ENCODE measurements around the gene P2RX2.

The P2RX2 gene

DNA sequence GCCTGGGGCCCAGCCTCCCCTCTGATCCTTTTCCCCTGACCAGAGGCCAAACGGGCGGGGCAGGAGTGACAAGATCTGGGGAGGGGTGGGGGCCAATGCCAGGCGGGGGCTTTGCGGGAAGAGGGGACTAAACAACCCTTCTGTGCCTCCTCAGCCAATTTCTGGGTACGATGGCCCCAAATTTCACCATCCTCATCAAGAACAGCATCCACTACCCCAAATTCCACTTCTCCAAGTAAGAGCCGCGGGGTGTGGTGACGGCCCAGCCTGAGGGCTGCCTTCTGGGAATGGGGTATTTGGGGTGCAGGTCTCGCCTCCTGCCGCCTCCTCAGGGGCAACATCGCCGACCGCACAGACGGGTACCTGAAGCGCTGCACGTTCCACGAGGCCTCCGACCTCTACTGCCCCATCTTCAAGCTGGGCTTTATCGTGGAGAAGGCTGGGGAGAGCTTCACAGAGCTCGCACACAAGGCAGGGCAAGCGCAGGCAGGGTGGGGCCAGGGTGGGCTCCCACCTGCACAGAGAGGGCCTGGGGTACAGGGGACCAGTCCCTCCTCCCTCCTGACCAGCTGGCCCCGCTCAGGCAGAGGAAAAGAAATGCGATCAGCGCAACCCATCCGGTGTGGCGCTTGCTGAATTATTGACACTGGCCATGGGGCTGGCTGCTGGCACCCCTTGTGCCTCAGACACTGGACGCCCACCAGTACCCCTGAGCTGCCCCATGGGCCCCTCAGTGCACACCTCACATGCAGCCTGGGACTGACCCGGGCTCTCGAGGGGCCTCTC, 1.7 kb downstream of the P2RX2 start:
- DNase-seq (ENCODE audit: low spot score): no peak

DNA sequence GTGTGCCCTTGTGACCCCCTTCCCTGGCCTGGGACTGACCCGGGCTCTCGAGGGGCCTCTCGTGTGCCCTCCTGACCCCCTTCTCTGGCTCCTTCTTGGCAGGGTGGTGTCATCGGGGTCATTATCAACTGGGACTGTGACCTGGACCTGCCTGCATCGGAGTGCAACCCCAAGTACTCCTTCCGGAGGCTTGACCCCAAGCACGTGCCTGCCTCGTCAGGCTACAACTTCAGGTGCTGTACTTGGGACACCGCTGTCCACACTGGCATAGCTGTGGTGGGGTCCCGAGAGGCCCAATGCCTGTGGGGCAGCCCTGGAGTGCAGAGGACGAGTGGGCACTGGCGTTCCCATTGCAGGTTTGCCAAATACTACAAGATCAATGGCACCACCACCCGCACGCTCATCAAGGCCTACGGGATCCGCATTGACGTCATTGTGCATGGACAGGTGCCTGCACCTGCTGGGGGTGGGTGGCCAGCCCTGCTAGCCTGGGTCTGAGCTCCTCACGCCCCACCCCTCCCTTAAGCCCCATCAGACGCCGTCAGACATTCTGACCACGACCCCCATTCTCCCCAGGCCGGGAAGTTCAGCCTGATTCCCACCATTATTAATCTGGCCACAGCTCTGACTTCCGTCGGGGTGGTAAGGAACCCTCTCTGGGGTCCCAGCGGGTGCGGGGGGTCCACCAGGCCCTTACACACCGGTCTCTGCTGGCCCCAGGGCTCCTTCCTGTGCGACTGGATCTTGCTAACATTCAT, 2.5 kb downstream of the P2RX2 start:
- DNase-seq (ENCODE audit: low spot score): no peak

DNA sequence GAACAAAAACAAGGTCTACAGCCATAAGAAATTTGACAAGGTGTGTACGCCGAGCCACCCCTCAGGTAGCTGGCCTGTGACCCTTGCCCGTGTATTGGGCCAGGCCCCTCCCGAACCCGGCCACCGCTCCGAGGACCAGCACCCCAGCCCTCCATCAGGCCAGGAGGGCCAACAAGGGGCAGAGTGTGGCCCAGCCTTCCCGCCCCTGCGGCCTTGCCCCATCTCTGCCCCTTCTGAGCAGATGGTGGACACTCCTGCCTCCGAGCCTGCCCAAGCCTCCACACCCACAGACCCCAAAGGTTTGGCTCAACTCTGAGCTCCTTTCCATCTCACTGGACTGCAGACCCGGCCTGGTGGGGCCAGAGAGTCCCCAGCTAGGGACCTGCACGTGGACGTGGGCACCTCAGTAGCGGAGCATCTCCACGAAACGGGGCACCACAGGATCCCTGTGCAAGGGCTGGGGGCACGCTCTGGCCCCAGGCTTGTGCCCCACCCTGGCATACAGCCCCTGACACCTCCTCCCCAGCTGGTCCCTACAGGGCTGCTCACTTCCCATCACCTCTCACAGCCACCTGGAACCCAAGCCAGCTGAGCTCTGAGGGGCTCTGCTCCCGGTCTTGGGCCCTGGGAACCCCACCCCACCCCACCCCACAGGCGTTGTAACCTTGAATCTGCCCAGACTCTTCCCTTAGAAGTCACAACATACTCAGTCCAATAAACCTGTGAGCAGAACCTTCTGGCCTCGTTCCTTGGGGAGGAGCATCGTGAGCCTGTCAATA, 3.3 kb downstream of the P2RX2 start:
- DNase-seq (ENCODE audit: low spot score): no peak

DNA sequence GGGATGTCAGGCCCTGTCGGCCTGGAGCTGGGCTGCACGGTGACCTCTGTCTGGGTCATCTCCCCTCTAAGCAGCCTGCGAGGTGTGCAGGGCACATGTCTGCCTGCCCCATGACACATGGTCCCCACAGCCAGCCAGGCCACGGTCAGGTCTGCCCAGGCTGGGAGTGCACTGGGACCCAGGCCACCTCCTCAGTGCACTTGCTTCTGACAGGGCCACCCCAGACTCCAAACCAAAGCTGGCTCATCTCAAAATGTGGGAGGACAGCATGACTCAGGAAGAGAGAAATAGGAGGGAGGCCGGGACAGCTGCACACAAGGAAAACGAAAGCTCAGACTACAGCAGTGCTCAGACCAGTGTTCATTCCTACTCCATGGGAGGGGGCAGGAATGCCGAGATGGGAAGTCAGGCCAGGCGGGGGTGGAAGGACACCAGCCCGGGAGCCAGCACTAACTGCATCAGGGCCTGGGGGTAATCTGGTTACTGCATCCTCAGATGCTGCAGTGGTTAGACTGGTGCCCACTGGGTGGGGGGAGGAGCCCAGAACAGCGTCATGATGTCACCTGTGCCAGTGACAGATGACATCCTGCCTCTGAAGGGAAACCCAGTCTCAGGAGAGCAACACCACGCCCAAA, 4.0 kb downstream of the P2RX2 start:
- DNase-seq (ENCODE audit: low spot score): no peak

DNA sequence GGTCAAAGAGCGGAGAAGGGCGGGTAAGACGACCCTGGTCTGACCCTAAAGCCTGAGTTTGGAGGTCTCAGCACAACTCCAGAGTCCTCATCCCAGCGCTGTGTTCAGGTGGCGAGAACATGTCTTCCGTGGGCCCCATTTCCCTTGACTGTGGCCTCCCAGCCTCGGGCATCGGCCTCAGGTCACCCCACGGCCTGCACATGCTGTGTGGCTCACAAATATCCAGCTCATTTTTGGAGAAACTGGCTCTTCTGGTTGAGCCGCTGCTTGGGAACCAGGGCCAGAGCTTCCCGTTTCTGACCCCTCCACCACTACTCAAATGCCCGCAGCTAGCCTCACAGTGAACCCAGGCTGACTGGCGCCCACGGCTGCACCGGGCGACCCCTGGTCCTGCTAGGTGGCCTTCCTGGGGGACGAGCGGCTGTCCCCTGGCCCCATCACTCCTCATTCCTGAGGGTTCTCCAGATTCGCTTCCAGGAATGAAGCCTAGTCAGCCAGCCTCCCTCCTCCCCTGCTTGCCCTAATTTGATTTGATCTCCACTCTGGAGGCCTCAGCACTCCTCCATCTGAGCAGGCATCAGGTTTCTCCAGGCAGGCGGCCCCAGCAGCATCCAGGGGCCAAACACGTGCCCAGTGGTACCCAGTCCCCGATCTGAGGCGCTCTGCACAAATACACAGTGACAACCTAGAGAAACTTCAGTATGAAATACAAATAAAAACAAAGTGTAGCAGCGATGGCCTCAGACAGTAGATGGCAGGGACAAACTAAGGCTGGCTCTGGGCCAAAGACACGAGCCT, 4.7 kb downstream of the P2RX2 start:
- DNase-seq (ENCODE audit: low spot score): no peak

DNA sequence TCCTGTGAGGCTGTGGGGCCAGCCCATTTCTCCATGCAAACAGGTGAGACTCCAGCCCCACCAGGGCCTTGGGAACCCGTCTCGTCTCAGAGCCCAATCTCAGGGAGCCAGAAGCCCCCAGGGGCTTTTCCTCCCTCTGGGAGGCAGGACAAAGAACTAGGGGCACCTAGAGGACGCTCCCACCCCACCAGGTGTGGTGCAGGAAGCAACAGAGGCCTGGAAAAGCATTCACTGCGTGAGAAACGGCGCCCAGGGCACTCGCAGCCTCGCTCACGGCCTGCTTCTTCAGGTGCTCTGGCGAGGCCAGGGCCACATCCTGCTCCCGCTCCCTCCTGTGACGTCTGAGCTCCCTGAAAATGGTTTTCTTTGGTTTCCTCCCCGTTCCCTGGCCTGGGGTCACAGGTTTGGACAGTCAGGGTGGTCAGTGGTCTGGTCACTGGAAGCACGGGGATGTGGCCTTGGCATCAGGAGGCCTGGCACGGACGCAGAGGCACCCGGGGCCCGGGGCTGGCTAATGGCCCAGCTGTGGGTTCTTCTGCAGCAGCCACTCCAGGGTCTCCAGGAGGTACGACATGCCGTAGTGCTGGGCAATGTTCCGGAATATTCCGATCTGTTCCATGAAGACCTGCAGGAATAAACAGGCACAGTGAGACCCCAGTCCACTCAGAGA, 5.7 kb downstream of the P2RX2 start:
- no peak for DNase-seq (ENCODE audit: low spot score)

DNA sequence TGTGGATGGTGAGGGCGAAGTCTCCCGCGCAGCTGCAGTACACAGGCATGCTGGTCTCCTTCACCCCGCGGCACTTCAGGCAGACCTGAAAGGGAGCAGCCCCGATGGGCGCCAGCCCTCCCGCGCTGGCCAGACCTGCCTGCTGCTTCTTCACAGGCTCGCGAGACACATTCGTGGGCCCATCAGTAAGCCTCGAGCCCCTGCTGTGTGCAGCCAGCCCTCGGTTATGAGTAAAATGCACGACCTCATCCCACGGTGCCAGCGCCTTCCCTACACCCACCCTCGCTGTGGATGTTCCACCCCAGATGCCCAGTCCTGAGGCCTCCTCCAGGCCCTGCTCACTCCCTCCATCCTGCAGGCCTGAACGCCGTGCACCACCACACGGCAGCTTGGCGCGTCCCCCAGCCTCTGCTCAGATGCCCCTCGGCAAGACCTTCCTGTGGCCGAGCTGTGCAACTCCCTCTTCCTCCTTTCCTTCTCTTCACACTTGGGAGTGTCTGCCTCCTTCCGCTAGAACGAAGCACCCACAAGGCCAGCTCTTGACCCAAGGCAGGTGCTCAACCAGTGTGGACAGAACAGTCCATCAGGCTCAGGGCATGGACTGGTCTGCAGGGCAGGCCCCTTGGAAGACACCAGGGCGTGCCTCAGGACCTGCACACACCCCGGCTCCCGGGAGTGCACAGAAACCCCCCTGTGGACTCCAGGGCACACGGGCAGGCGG, 6.5 kb downstream of the P2RX2 start:
- no peak for DNase-seq (ENCODE audit: low spot score)

DNA sequence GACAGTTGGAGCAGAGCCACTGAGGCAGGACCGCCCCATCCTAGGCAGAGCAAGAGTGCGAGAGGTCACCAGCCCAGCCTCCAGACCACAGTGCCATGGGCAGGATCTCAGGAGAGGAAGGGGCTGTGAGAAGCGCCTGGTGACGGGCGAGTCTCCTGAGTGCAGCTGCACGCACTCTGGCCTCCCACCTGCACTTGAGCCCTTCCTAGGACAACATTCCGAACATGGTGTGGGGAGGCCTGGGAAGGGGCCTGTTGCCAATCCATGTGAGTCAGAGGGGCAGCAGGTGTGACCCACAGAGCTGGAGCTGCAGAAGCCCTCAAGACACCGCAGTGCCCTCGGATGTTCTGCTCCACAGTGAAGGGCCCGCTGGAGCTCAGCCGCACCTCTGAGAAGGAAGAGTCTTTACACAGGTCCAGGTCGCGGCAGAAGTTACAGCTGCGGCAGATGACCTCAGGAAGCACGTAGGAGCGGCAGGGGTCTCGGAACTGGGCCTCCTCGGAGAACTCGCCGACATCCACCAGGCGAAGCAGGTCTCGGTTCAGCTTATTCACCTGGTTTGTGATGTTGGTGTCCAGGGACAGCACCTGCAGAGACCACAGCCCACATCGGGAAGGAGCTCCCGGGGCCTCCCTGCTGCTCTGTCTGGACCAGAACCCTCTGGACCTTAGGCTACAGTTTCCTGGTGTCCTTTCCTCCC, 7.3 kb downstream of the P2RX2 start:
- no peak for DNase-seq (ENCODE audit: low spot score)

DNA sequence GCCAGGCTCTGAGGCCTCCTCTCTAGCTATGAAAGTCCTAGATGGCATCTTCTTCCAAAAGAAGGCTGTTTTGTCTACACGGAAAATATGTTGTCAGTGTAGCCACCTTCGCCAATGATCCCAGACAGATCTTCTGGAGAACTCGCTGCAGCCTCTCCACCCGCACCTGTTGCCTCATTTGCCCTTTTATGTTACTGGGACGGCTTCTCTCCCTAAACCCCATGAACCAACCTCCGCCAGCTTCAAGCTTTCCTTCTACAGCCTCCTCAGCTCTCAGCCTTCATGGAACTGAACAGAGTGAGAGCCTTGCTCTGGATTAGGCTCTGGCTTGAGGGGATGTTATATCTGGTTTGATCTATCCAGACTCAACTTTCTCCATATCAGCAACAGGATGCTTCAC, 10.8 kb downstream of the P2RX2 start:
- DNase-seq (ENCODE audit: low spot score): no peak

DNA sequence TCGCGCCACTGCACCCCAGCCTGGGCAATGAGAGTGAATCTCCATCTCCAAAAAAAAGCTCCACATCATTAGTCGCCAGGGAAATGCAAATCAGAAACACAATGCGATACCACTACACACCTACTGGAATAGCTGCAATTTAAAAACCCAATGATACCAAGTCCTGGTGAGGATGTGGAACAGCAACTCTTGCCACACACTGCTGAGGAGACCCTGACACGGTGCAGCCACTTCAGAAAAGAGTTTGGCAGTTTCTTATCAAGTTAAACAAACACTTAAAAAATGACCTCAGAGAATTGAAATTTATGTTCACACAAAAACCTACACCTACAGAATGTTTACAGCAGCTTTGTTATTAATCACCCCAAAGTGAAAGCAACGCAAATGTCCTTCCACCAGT, 12.1 kb downstream of the P2RX2 start:
- DNase-seq (ENCODE audit: low spot score): no peak

DNA sequence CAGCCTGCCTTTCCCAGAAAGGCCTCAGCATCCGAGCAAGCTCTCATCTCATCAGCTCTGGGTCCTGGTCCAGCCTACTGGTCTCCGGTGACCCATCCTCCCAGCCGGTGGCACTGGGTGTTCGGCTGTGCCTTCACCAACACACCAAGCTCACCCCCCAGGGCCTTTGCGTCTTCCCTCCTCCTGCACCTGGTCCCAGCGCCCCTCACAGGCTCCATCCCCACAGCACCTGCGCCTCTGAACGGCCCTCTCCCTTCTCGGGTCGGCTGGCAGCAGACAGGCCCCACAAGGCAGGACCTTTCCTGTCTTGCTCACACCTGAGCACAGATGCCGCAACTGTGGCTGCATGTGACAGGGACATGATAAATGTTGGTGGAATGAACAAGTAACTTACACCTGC, 13.1 kb downstream of the P2RX2 start:
- DNase-seq (ENCODE audit: low spot score): no peak

DNA sequence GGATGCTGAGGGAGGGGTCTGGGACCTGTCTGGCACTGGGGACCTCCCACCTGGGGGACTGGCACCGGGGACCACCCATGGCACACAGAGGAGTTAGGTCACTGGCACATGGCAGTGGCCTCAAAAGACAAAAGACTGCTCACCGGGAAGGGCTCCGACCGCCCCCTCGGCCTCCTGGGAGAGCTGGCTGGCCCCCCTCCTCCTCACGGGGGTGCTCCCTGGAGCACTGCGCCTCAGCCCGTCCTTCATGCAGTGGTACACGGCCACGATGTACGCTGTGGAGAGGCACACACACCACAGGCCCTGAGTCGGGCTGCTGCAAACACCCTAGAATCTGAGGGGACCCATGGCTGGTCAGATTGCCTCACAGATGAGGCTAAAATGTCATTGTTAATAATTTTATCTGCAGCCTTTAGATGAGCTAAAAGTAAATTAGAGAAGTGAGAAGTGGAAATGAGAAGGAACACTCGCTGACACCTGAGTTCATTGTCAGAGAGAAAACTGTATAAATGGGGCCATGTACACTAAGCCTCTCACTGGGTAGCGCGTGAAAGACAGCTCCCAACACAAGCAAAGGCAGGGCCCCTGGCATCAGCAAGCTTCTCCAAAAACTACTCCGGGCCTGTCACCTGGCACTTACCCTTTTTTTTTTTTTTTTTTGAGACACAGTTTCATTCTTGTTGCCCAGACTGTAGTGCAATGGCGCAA, 14.1 kb downstream of the P2RX2 start:
- DNase-seq (ENCODE audit: low spot score): no peak

DNA sequence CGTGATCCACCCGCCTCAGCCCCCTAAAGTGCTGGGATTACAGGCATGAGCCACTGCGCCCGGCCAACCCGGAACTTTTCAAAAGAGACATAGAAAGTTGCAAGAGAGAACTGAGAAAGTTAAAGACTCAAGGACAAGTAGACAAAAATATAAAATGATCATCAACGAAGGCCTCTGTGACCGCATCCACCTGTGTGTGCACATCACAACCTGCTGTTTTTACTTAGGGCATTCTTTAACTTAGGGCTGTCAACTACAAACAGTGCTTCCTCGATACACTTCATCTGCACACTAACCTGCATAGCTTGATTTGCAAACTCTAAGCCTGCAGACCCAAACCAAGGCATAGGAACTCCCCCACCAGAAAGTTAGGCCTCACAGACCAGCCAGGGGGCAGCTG, 14.8 kb downstream of the P2RX2 start:
- no peak for DNase-seq (ENCODE audit: low spot score)

DNA sequence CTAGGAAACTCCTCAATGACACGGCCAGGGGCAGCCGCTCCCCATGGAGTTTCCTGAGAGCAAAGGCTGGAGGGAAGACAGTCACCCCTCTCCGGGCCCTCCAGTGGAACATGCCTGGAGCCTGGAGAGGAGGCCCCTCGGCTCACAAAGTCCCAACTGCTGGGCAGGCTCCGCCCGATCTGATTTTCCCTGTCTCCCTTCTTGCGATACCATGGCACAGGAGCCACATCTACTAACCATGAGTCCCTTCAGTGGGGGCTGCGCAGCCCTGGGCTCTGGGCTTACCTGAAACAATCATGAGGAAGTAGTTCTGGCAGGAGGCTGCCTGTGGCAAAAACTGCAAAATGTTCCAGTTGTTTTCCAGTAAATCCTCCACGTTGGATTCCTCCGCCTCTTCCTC, 15.3 kb downstream of the P2RX2 start:
- no peak for DNase-seq (ENCODE audit: low spot score)

DNA sequence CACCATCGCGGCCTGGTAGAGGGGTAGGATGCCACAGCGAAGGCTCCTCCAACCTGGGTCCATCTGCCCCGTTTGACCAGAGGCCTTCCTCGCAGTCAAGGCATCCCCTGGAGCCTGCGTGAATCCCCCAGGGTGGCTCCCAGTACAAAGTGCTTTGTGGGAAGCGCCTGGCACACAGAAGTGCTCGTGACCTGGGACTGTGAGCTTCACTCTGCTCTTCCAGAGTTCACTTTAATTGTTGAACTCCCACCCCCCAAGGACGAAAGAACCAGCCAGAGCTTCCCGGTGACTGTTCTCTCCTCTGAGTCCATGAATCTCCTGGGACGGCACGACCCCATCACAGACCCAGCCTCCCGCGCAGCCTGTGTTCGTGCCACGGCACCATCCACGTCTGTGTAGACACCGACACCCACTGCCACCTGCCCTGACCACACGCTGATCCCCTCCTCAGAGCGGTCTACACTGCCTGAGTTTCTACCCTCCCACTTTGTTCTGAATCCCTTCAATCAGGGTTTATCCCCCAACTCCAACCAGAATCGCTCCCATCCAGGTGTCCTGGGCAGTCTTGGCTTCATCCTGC, 15.9 kb downstream of the P2RX2 start:
- no peak for DNase-seq (ENCODE audit: low spot score)

DNA sequence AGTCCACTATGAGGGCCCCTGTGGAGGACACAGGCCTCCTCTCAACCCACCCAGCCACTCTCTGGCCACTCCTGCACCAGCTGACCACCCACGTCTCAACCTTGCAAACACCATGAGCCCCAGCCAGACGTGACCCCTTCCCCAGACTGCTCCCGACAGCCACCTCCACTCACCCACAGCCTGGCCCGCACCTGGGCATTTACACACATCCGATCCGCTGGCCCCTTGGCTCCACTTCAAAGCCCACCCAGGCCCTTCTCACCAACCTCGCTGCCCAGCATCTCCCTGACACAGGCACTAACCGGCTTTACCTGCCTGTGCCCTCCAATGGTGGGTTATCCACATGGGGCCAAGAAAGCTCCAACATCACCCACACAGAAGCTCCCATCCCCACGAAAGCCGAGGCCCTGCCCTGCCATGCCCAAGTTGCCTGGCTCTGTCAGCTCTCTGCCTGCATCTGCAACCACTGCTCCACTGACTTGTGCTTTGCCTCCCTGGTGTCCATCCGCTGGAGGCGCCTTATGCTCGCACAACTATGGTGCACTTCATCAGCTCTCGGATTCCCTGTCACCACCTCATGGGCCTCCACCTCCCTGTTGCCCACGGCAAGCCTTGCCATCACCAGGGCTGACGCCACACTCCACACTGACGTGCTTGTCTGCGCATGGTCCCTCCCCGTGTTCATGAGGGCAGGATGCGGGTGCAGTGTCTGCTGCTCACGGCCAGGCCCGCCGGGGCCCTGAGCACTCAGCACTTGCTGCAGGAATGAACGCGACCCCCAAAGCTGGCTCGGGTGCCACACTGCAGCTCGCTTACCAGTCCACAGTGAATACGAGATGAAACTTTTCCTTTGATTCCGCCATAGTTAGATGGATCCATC, 16.7 kb downstream of the P2RX2 start:
- DNase-seq (ENCODE audit: low spot score): no peak

DNA sequence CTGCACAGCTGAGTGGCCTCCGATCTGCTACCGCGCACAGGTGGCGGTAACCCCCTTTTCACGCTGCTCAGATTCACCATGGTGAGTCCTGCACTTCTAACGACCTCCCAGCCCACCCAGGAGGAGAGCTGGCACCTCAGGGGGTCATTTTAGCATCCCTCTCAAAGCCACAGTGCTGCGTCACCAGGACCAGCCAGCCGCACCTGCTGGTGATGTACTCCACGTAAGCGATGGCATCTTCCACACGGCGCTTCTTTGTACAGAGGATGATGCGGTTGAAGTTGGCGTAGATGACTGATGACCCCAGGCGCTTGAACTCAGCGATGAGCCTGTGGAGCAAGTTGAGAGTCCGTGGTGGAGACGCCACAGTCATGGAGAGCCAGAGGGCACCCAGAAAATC, 19.2 kb downstream of the P2RX2 start:
- DNase-seq (ENCODE audit: low spot score): no peak
